Thymus (tissue), 11 donors: ENCODE data around the gene CTNNA3. TPM values are rescaled to one million over a fixed set of nuclear protein-coding genes. Genes with fewer than 3 reads are reported as not detected.

Source experiments
- DNase-seq, 9 donors: peaks; one replicate each; pipeline ENCODE4 v3.0.0-alpha.2; 2013; ENCODE audit warnings: low spot score in 9 of 9, low read depth in 6 of 9, missing footprints in 1 of 9
- H3K27ac ChIP-seq, 2 donors: one replicate each; pipeline ENCODE4 v1.5.1; 2013; ENCODE audit warnings: control low read depth in 1 of 2, low read depth in 1 of 2, low read length in 1 of 2, mild to moderate bottlenecking in 1 of 2, moderate library complexity in 1 of 2
- H3K27me3 ChIP-seq, 2 donors: one replicate each; pipeline ENCODE4 v1.5.1; 2013; ENCODE audit warnings: low read length in 1 of 2; ENCODE audit not compliant: control insufficient read depth in 2 of 2, insufficient read depth in 1 of 2
- H3K36me3 ChIP-seq, 2 donors: one replicate each; pipeline ENCODE4 v1.5.1; 2013; ENCODE audit warnings: low read length in 1 of 2, mild to moderate bottlenecking in 1 of 2, moderate library complexity in 1 of 2; ENCODE audit not compliant: control insufficient read depth in 2 of 2, insufficient read depth in 2 of 2
- H3K4me1 ChIP-seq, 2 donors: one replicate each; pipeline ENCODE4 v1.5.1; 2013; ENCODE audit warnings: low read length in 2 of 2; ENCODE audit not compliant: control insufficient read depth in 2 of 2, insufficient read depth in 2 of 2
- H3K4me3 ChIP-seq, 2 donors: one replicate each; pipeline ENCODE4 v1.5.1; 2013; ENCODE audit warnings: low read length in 2 of 2, control low read depth in 1 of 2, mild to moderate bottlenecking in 1 of 2
- H3K9me3 ChIP-seq, 2 donors: one replicate each; pipeline ENCODE4 v1.5.1; 2013; ENCODE audit warnings: low read length in 1 of 2, mild to moderate bottlenecking in 1 of 2; ENCODE audit not compliant: control insufficient read depth in 2 of 2, insufficient read depth in 1 of 2
- WGBS: extraction: QIAGEN DNeasy Blood & Tissue Kit; methylation state at CpG from one replicate; pipeline ENCODE4 v1.1.7; 2013; 5-methylcytosine and 5-hydroxymethylcytosine counted together
- polyA plus RNA-seq: library from polyadenylated mRNA; stranded (reverse); fragments of 200-250 nt; gene quantifications from one replicate; pipeline ENCODE4 v1.2.3, GENCODE V29; 2013
- total RNA-seq: library from RNA; stranded (reverse); fragments of 120-200 nt; gene quantifications from one replicate; pipeline ENCODE4 v1.2.4, GENCODE V29; 2013
- donor health status: healthy.

CTNNA3 gene
- total and polyA plus RNA-seq, 2 donors: 0.27 to 0.28 TPM

DNA sequence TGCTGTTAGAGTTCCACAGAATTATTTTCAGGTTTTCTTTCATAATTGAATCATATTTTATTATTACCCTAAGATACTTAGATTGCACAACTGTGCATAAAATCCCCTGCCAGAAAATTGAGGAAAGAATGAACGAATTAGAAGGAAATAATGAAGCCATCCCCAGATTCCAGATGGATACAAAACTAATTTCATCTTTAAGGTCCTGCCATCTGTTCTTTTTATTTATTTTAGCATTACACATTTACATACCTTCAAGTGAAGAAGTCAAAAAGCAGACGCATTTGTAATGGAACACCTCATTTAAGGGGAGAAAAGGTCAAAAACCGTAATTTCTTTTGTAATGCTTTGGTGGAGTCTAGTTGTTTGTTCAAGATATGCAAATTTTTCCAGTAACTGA lies 847.1 kb downstream of the CTNNA3 start:
- no peaks in the 10 kb centered on the region for H3K27me3 ChIP-seq
- H3K4me3 ChIP-seq: no peak overlapping the region
- no peaks in the 10 kb centered on the region for H3K4me1 ChIP-seq
- H3K9me3 ChIP-seq: no peaks in the 10 kb centered on the region
- H3K36me3 ChIP-seq: no peaks in the 10 kb centered on the region
- DNase-seq: no peak
- no peak overlapping the region for H3K27ac ChIP-seq
- 89% methylated on average over 3 of the region's 3 CpGs for WGBS

DNA sequence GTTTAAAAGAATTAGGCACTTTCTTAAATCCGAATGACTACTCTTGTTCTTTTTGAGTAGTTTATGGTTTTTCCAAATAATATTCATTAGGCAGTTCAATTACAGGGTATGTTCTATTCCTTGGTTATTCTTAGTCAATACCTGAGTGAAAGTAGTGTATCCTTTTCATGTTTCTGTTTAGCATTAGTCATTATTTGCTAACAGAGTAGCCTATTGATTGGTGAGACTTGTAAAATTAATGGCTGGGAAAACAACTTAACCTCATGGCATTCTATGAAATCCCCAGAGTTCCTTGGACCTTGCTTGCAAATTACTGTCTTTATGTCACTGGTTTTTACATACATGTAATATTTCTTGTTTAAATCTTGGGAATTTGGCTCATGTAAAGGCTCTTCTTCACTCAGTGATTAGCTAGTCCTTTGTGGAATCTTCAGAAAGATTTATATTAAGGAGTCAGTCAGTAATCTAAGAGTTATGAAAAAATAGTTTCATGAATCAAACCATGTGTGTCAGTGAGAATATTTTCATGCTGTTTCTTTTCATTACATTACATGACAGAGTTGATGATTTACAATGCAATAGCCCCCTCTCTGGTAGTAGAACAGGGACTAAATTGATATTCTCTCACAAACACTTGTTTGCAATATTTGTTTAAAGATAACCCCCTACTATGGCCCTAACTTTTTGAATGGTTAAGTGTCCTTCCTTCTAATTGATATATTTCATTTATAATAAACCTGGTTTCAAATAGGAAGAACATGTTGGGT lies 851.6 kb downstream of the CTNNA3 start:
- Histone ChIP-seq H3K4me1 (no peaks in the 10 kb centered on the region), H3K9me3 (no peaks in the 10 kb centered on the region), H3K27ac (no peak overlapping the region), H3K27me3 (no peaks in the 10 kb centered on the region), H3K4me3 (no peak overlapping the region), H3K36me3 (no peaks in the 10 kb centered on the region)
- no peak for DNase-seq
- 94% methylated on average over 1 of the region's 1 CpG for WGBS

DNA sequence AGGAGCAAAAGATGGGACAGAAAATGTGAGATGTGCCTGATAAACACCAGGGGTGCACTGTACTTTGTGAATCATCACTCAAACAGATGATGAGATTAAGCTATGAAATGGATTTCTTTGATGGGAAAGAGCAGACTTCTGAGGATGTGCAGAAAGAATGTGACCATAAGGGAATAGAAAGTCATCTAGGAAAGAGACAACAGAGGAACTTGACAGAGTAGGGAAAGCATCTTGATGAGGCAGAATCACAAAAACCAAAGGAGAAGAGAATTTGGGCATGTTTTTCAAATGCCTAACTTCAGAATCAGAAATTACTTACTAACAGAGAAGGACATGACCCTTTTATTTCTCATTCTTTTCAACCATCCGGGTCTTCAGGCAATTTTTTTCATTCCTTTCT lies 852.6 kb downstream of the CTNNA3 start:
- no peak overlapping the region for H3K4me3 ChIP-seq
- no peaks in the 10 kb centered on the region for H3K27me3 ChIP-seq
- H3K9me3 ChIP-seq: no peaks in the 10 kb centered on the region
- no peak for DNase-seq
- no peaks in the 10 kb centered on the region for H3K4me1 ChIP-seq
- WGBS: 90% methylated on average over 1 of the region's 1 CpG
- no peak overlapping the region for H3K27ac ChIP-seq
- no peaks in the 10 kb centered on the region for H3K36me3 ChIP-seq

DNA sequence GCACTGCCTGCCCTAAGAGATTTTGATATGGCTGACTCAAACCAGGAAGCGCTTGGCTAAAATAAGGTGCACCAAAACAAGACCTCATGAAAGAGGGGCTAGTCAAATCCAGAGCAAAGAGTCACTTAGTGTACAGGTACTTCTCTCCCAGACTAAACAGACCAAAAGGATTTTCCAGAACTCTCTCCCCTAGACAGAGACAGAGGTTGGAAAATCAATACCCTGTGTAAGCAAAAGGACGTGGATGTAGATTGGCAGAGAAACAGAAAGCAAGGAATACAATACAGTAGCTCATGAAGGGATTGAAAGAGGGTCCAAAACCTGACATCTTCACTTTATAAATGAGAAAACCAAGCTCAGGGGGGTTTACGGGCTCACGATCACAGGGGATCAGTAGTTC lies 853.1 kb downstream of the CTNNA3 start:
- Histone ChIP-seq H3K4me1 (no peaks in the 10 kb centered on the region), H3K9me3 (no peaks in the 10 kb centered on the region), H3K36me3 (no peaks in the 10 kb centered on the region), H3K4me3 (no peak overlapping the region), H3K27ac (no peak overlapping the region), H3K27me3 (no peaks in the 10 kb centered on the region)
- WGBS: 94% methylated on average over 4 of the region's 4 CpGs
- no peak for DNase-seq

DNA sequence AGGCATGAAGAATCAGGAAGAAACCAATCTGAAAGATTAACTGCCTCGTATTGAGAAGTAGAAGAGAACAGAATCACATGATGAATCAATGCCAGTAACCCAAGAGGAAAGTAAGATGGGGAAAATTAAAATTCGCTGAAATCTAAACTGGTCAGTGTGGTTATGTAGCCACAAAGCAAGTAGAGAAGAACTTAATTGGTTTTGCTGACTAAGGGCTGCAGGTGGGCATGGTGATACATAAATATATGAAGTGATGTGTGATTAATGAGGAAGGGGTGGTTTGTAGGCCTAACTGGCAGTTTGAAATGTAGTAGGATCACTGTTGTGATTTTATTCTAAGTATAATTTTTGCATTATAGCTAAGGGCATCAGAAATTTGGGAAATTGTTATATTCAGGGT lies 853.6 kb downstream of the CTNNA3 start:
- no peaks in the 10 kb centered on the region for H3K4me1 ChIP-seq
- H3K4me3 ChIP-seq: no peak overlapping the region
- no peaks in the 10 kb centered on the region for H3K36me3 ChIP-seq
- WGBS: 38% methylated on average over 2 of the region's 2 CpGs
- H3K9me3 ChIP-seq: no peaks in the 10 kb centered on the region
- H3K27ac ChIP-seq: no peak overlapping the region
- no peak for DNase-seq
- H3K27me3 ChIP-seq: no peaks in the 10 kb centered on the region

DNA sequence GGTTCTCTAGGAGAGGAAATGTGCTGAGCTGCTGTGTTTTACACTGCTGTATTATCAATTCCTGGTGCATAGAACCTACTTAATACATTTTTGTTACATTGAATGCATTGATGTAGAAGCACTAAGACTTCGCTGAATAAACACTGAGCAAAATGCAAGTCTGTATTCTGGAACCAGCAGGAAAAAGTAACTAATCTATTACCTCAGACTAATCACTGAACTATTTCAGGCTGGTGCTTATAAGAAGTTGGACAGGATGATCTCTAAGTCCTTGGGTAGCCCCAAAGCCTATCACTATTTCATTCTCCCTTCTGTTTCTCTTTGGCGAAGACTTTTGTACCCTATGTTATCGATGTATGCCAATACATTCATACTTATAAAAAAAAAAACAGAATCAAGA lies 857.3 kb downstream of the CTNNA3 start:
- Histone ChIP-seq H3K27me3 (no peaks in the 10 kb centered on the region), H3K36me3 (no peaks in the 10 kb centered on the region), H3K4me3 (no peak overlapping the region), H3K9me3 (no peaks in the 10 kb centered on the region), H3K27ac (no peak overlapping the region), H3K4me1 (no peaks in the 10 kb centered on the region)
- WGBS: 97% methylated on average over 3 of the region's 3 CpGs
- no peak for DNase-seq

DNA sequence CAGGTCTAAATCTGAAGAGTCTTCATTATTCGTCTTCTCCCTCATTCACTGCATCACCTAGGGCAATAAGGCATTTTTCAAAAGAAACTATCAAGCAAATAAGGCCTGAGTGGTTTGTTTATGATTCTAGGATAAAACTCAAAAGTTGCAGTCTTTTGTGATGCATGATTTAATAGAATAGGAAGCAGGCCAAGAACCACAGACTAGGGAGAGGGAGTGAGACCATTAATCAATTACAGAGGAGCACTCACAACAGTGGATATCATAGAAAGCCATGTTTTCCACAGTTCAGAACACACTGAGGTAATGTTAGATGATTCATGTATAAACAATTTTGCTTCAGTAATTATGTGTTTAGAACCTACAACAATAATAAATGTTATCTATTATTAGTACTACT lies 858.0 kb downstream of the CTNNA3 start:
- 94% methylated on average over 1 of the region's 1 CpG for WGBS
- Histone ChIP-seq H3K4me1 (no peaks in the 10 kb centered on the region), H3K9me3 (no peaks in the 10 kb centered on the region), H3K27ac (no peak overlapping the region), H3K4me3 (no peak overlapping the region), H3K27me3 (no peaks in the 10 kb centered on the region), H3K36me3 (no peaks in the 10 kb centered on the region)
- DNase-seq: no peak

DNA sequence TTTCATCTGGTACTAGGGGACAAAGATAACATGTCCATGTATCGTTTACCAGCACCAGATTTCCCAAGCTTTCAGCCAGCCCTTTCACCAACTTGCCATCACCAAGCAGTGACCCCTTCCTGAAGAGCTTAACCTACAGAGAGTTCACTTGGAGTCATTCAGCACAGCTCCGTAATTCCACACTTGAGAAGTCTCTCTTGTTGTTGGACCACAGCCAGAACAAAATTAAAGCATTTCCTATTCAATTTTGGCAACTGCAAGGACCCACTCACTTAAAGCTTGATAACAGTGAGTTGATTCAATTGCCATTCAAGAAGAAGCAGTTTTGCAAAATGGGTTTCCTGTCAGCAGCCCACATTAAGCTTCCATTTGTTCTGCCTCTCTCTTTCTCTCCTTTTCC lies 858.7 kb downstream of the CTNNA3 start:
- WGBS: 69% methylated on average over 2 of the region's 2 CpGs
- Histone ChIP-seq H3K9me3 (no peaks in the 10 kb centered on the region), H3K4me1 (no peaks in the 10 kb centered on the region), H3K27ac (no peak overlapping the region), H3K27me3 (no peaks in the 10 kb centered on the region), H3K36me3 (no peaks in the 10 kb centered on the region), H3K4me3 (no peak overlapping the region)
- DNase-seq: no peak

DNA sequence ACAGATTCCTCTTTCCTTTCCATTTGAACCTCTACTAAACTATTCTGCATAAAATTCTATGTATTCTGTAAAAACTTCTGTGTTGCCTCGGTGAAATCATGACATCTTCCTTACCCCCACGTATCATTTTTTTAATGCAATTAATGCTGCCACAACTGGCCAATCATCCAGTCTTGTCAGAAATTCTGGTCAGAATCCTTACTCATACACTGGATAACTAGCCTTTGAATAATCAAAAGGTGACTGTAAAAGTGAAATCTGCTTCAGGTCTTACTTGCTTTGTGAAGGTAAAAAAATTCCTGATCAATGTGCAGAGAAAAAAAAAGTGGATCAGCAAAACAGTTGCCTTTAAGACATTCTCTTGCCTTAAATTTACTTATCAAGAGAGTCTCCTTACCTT lies 859.2 kb downstream of the CTNNA3 start:
- Histone ChIP-seq H3K27me3 (no peaks in the 10 kb centered on the region), H3K27ac (no peak overlapping the region), H3K4me1 (no peaks in the 10 kb centered on the region), H3K36me3 (no peaks in the 10 kb centered on the region), H3K9me3 (no peaks in the 10 kb centered on the region), H3K4me3 (no peak overlapping the region)
- DNase-seq: no peak
- 95% methylated on average over 2 of the region's 2 CpGs for WGBS
